GM12874 (cell line): ENCODE results near the gene AP1M1.

Source experiments
- TF ChIP-seq, protein P1 (sequence below): IDR thresholded peaks from 2 replicates; pipeline ENCODE4 v1.5.1; 2011; ENCODE audit warnings: low read depth, mild to moderate bottlenecking, control low read depth, low read length, moderate library complexity; ENCODE audit not compliant: insufficient read depth

AP1M1 gene

DNA sequence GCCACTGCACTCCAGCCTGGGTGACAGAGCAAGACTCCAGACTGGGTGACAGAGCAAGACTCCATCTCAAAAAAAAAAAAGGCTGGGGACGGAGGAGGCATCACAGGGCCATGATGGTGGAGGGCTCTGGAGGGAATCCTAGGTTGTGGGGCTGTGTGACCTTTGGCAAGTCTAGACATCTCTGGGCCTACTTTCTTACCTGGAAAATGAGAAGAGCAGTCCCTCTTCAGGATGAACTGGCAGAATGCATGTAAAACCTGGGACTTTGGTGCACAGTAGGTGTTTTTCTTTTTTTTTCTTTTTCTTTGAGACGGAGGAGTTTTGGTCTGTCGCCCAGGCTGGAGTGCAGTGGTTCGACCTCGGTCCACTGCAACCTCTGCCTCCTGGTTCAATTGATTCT, 38.1 kb upstream of the AP1M1 start:
- TF ChIP-seq, protein P1, sequence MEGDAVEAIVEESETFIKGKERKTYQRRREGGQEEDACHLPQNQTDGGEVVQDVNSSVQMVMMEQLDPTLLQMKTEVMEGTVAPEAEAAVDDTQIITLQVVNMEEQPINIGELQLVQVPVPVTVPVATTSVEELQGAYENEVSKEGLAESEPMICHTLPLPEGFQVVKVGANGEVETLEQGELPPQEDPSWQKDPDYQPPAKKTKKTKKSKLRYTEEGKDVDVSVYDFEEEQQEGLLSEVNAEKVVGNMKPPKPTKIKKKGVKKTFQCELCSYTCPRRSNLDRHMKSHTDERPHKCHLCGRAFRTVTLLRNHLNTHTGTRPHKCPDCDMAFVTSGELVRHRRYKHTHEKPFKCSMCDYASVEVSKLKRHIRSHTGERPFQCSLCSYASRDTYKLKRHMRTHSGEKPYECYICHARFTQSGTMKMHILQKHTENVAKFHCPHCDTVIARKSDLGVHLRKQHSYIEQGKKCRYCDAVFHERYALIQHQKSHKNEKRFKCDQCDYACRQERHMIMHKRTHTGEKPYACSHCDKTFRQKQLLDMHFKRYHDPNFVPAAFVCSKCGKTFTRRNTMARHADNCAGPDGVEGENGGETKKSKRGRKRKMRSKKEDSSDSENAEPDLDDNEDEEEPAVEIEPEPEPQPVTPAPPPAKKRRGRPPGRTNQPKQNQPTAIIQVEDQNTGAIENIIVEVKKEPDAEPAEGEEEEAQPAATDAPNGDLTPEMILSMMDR = no peak

DNA sequence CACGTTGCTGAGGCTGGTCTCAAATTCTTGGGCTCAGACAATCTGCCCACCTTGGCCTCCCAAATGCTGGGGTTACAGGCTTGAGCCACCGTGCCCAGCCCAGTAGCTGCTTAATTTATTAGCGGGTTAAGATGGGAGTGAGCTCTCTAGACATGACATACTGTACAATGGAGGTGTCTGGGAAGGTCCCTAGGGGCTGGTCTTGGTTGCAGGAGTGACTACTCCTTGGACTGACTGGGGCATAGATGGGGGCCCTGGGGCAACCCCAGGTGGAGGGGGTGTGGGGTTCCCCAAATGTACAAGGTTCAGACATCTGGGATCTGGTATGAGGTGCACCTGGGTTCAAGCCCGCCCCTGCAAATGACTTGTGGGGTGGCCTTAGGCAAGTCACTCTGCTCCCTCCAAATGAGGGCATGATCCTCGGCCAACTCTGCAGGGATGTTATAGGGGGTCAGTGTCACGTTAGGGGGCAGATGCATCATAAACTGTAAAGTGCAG, 37.2 kb upstream of the AP1M1 start:
- TF ChIP-seq, protein P1 = no peak

DNA sequence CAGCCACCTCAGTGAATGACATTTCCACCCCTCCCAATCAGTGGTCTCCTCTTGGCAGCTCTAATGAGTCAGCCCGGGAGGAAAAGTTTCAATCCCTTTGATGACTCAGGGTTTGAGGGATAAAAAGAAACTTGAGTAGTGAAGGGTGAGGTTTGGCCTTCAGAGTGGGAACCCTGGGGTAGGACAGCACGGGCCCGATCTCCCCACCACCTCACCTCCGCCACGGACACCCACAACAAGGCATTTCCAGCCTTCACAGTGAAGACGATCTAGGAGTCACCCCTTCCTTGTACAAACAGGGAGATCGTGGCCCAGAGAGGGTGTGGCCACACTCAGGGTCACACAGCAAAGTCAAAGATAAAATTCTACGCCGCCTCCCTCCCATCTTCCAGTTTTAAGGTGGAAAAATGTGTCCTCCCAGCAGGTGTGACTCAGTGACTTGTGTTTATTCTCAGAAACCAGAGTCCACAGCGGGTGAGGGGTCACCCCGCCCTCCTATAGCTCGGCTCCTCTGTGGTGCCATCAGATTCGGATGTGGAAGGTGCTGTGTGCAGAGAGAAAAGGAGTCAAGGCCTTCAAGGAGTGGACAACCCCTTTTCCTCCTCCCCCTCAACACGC, 36.7 kb upstream of the AP1M1 start:
- TF ChIP-seq, protein P1 = no peak

GRCh38 chr19:16161840-16162239, 35.9 kb upstream of the AP1M1 start:
- TF ChIP-seq, protein P1 = no peak

- TF ChIP-seq, protein P1 = no peak
Measured at GRCh38 chr19:16164222-16164890, 33.4 kb upstream of the AP1M1 start.

DNA sequence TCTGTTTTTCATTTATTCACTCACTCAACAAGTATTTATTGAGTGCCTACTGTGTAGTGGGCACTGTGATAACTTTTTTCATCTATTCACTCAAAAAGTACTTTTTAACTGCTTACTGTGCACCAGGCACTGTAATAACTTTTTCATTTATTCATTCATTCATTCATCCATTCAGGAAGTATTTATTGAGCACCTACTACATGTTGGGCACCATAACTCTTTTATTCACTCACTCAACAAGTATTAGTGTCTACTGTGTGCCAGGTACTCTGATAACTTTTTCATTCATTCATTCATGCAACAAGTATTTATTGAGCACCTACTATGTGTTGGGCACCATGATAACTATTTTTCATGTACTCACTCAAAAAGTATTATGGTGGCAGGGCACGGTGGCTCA, 31.3 kb upstream of the AP1M1 start:
- TF ChIP-seq, protein P1 = no peak

- TF ChIP-seq, protein P1 = no peak
Measured at GRCh38 chr19:16167055-16167454, 30.7 kb upstream of the AP1M1 start.
